H54 (cell line): ENCODE measurements around the gene PTPRG.

ENCODE experiments used
- DNase-seq: peaks from one replicate; pipeline ENCODE4 v3.0.0; 2011; ENCODE audit warnings: low spot score, mixed read lengths; ENCODE audit not compliant: insufficient read length
- FAIRE-seq: peaks from 3 replicates; lab custom pipeline; 2011; peaks lifted over from hg19 to GRCh38; lab: Jason Lieb, UNC
- POLR2A ChIP-seq: IDR thresholded peaks from 2 replicates; pipeline ENCODE4 v1.6.1; 2011; ENCODE audit warnings: low read depth, mild to moderate bottlenecking, low read length

Gene PTPRG

GRCh38 chr3:62229211-62229610 lies 667.8 kb downstream of the PTPRG start:
- DNase-seq (no peak), FAIRE-seq (no peak)
- TF ChIP-seq POLR2A, result no peak

- TF ChIP-seq POLR2A, result no peak
- FAIRE-seq (peak; percentile 76), DNase-seq (peak; percentile 13)
Observed at GRCh38 chr3:62229908-62230307, 668.5 kb downstream of the PTPRG start.

GRCh38 chr3:62233065-62233464 lies 671.7 kb downstream of the PTPRG start:
- no peak for FAIRE-seq
- no peak for DNase-seq
- TF ChIP-seq POLR2A, result no peak

- TF ChIP-seq POLR2A, result no peak
- DNase-seq (no peak), FAIRE-seq (no peak)
Observed at GRCh38 chr3:62236016-62236415, 674.6 kb downstream of the PTPRG start.

- no peak for FAIRE-seq
- no peak for TF ChIP-seq POLR2A
Observed at GRCh38 chr3:62237286-62237948, 676.0 kb downstream of the PTPRG start.

GRCh38 chr3:62238003-62238402 lies 676.6 kb downstream of the PTPRG start:
- no peak for TF ChIP-seq POLR2A
- DNase-seq (no peak), FAIRE-seq (no peak)

More at GRCh38 chr3:62237286-62237948, 676.0 kb downstream of the PTPRG start:
- no peak for DNase-seq

GRCh38 chr3:62238431-62238830 lies 677.1 kb downstream of the PTPRG start:
- DNase-seq, result no peak
- FAIRE-seq, result no peak
- no peak for TF ChIP-seq POLR2A

- TF ChIP-seq POLR2A, result no peak
- FAIRE-seq, result no peak
- DNase-seq, result no peak
Observed at GRCh38 chr3:62241279-62241678, 679.9 kb downstream of the PTPRG start.

- no peak for FAIRE-seq
- DNase-seq, result no peak
- TF ChIP-seq POLR2A, result no peak
Observed at GRCh38 chr3:62242831-62243509, 681.6 kb downstream of the PTPRG start.

- no peak for TF ChIP-seq POLR2A
- DNase-seq (no peak), FAIRE-seq (no peak)
Observed at GRCh38 chr3:62246094-62246493, 684.7 kb downstream of the PTPRG start.

- no peak for DNase-seq
- no peak for TF ChIP-seq POLR2A
- FAIRE-seq, result no peak
Observed at GRCh38 chr3:62246985-62247384, 685.6 kb downstream of the PTPRG start.

- FAIRE-seq, result no peak
Observed at GRCh38 chr3:62248734-62249483, 687.5 kb downstream of the PTPRG start.

GRCh38 chr3:62249484-62249776 lies 688.1 kb downstream of the PTPRG start:
- no peak for TF ChIP-seq POLR2A
- FAIRE-seq, result no peak
- DNase-seq, result no peak

More at GRCh38 chr3:62248734-62249483, 687.5 kb downstream of the PTPRG start:
- TF ChIP-seq POLR2A, result no peak
- no peak for DNase-seq

GRCh38 chr3:62249855-62250543 lies 688.6 kb downstream of the PTPRG start:
- FAIRE-seq, result no peak
- TF ChIP-seq POLR2A, result no peak
- no peak for DNase-seq
